Measurements from ENCODE around the gene MAPK6.

- no peak for TF ChIP-seq ZSCAN29 (IDR thresholded peaks at IDR 0.05)
- TF ChIP-seq CEBPZ (IDR thresholded peaks at IDR 0.05; ENCODE audit: low read depth, low read length) = no peak
- peak; percentile 42; the same call in 1 of the 2 replicates for TF ChIP-seq POLR2AphosphoS5 (IDR thresholded peaks at IDR 0.05; ENCODE audit: low read length)
- peak; percentile 35; the same call in 1 of the 2 replicates for TF ChIP-seq ATF3 (IDR thresholded peaks at IDR 0.05; ENCODE audit: borderline replicate concordance, extremely low read depth, low read depth, low read length)
Observed at GRCh38 chr15:52021128-52021671, 2.2 kb downstream of the MAPK6 start.

Data from GM12878 (cell line).